PC-9 (cell line): ENCODE measurements around the gene RANGAP1. TPM values are rescaled to one million over a fixed set of nuclear protein-coding genes. Genes with fewer than 3 reads are reported as not detected.

ENCODE experiments used
- BruUV-seq: library from RNA; stranded (reverse); fragments of 400-500 nt; replicated peaks from 2 replicates; lab custom pipeline; 2021; lab: Mats Ljungman, UMichigan
- CTCF ChIA-PET: fragments of 300-600 bp; sonication (Branson Sonifier 250); formaldehyde crosslinking; loops from one replicate; lab custom pipeline; 2022; ENCODE audit warnings: antibody characterized with exemption; lab: Charles Lee
- POLR2A ChIA-PET: fragments of 300-600 bp; sonication (Branson Sonifier 250); formaldehyde crosslinking; loops from one replicate; lab custom pipeline; 2022; ENCODE audit warnings: antibody characterized with exemption; ENCODE audit not compliant: unreplicated experiment; lab: Charles Lee
- DNase-seq, 2 experiments: peaks; one replicate each; pipeline versions ENCODE4 v3.0.0 to v3.0.0-alpha.2; 2015 to 2022; ENCODE audit warnings: mixed read lengths in 1 of 2
- H2AFZ ChIP-seq: fragments of 200-600 bp; sonication (generic); 2 replicates; pipeline ENCODE4 v1.8.1; 2017; ENCODE audit warnings: antibody characterized with exemption
- H3F3A ChIP-seq: fragments of 200-600 bp; sonication (generic); 2 replicates; pipeline ENCODE4 v1.8.1; 2017; ENCODE audit warnings: antibody characterized with exemption, mild to moderate bottlenecking, low read depth; ENCODE audit not compliant: insufficient read depth
- H3K27ac ChIP-seq: fragments of 200-600 bp; sonication (generic); 2 replicates; pipeline ENCODE4 v1.6.1; 2016; ENCODE audit warnings: mixed run types
- H3K27me3 ChIP-seq: fragments of 200-600 bp; sonication (generic); 2 replicates; pipeline ENCODE4 v1.6.1; 2016; ENCODE audit warnings: low read depth, mixed run types; ENCODE audit not compliant: insufficient read depth
- H3K36me3 ChIP-seq: fragments of 200-600 bp; sonication (generic); 2 replicates; pipeline ENCODE4 v1.6.1; 2016; ENCODE audit warnings: low read depth, mixed run types
- H3K4me1 ChIP-seq: fragments of 200-600 bp; sonication (generic); replicated peaks from 2 replicates; pipeline ENCODE4 v1.6.1; 2016; ENCODE audit warnings: mixed run types; ENCODE audit not compliant: insufficient read depth
- H3K4me2 ChIP-seq: fragments of 200-600 bp; sonication (generic); 2 replicates; pipeline ENCODE4 v1.6.1; 2017; ENCODE audit warnings: mixed run types
- H3K4me3 ChIP-seq: fragments of 200-600 bp; sonication (generic); 2 replicates; pipeline ENCODE4 v1.6.1; 2016; ENCODE audit warnings: mixed run types
- H3K79me2 ChIP-seq: fragments of 200-600 bp; sonication (generic); 2 replicates; pipeline ENCODE4 v1.6.1; 2017; ENCODE audit warnings: low read depth, mixed run types
- H3K9me2 ChIP-seq: fragments of 200-600 bp; sonication (generic); 2 replicates; pipeline ENCODE4 v1.8.1; 2017; ENCODE audit warnings: mild to moderate bottlenecking; ENCODE audit not compliant: insufficient read depth
- H3K9me3 ChIP-seq: fragments of 200-600 bp; sonication (generic); 2 replicates; pipeline ENCODE4 v1.8.1; 2016; ENCODE audit warnings: low read depth; ENCODE audit not compliant: insufficient read depth
- H4K20me1 ChIP-seq: fragments of 200-600 bp; sonication (generic); 2 replicates; pipeline ENCODE4 v1.8.1; 2017; ENCODE audit not compliant: insufficient read depth
- CTCF ChIP-seq: fragments of 200-600 bp; sonication (generic); conservative IDR thresholded peaks from 2 replicates; pipeline ENCODE4 v1.6.1; 2017; ENCODE audit warnings: mixed run types, antibody characterized with exemption, mild to moderate bottlenecking, moderate library complexity
- EZH2 ChIP-seq: fragments of 200-600 bp; sonication (generic); IDR thresholded peaks from 2 replicates; pipeline ENCODE4 v1.8.0; 2017; ENCODE audit warnings: antibody characterized with exemption, low read depth
- intact Hi-C: fragments of 100-400 bp; cut with micrococcal nuclease; formaldehyde crosslinking; loops from one replicate; pipeline ENCODE4 v1.10.0; 2022; ENCODE audit not compliant: unreplicated experiment
- total RNA-seq: library from RNA; stranded (reverse); gene quantifications from 2 replicates; pipeline ENCODE4 v1.2.3, GENCODE V29; 2021

The RANGAP1 gene
- total RNA-seq, 1 experiment from 2014 or later = 142 TPM

- H3K4me3 ChIP-seq = no peak overlapping the region
- ChIA-PET POLR2A (no interaction called here), CTCF (no interaction called here)
- TF ChIP-seq EZH2 = no peak
- TF ChIP-seq CTCF = no peak
- 0 out of 2 replicates have a peak, but pooled peaks cover 7% of the 10 kb centered on the region for H3K79me2 ChIP-seq
- no peak overlapping the region for H3K27ac ChIP-seq
- H4K20me1 ChIP-seq = peaks cover 14% of the 10 kb centered on the region
- no peaks in the 10 kb centered on the region for H3K9me2 ChIP-seq
- BruUV-seq = no TSS peak
- DNase-seq = no peak
- peaks cover 20% of the 10 kb centered on the region; the same call in 1 of the 2 replicates for H3F3A ChIP-seq
- H3K36me3 ChIP-seq = peaks cover 58% of the 10 kb centered on the region
- no peak overlapping the region for H3K4me2 ChIP-seq
- no peak overlapping the region for H2AFZ ChIP-seq
- H3K9me3 ChIP-seq = no peaks in the 10 kb centered on the region
- H3K4me1 ChIP-seq = peaks cover 15% of the 10 kb centered on the region
- intact Hi-C loops = no loop called here
- H3K27me3 ChIP-seq = no peaks in the 10 kb centered on the region
These were observed 33.6 kb downstream of the RANGAP1 start for GRCh38 chr22:41252365-41252764.

DNA sequence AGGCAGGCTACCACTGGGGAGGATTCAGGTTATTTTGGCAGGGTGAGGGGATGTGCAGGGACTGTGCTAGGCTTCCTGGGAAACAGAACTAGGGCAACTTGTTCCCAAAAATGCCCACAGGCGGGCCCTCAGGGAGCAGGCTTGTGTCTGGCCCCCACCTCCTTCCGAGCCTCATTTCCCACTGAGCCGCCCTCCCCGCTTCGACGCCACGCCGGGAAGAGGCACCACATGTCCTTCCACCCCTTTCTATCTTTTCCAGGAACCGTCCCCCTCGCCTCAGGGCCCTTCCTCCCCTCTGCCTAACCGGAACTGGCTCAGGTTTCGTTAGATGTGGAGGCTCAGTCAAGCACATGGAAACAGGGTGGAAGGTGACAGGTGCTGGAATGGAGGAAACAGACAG is 35.9 kb downstream of the RANGAP1 start:
- no peak for DNase-seq
- H3K4me2 ChIP-seq = no peak overlapping the region
- peaks cover 13% of the 10 kb centered on the region for H4K20me1 ChIP-seq
- no peak overlapping the region for H2AFZ ChIP-seq
- H3F3A ChIP-seq = peaks cover 31% of the 10 kb centered on the region
- TF ChIP-seq CTCF (no peak), EZH2 (no peak)
- no peaks in the 10 kb centered on the region for H3K27me3 ChIP-seq
- no TSS peak for BruUV-seq
- H3K9me2 ChIP-seq = no peaks in the 10 kb centered on the region
- H3K4me3 ChIP-seq = no peak overlapping the region
- H3K79me2 ChIP-seq = no peaks in the 10 kb centered on the region
- intact Hi-C loops = no loop called here
- no peaks in the 10 kb centered on the region for H3K9me3 ChIP-seq
- H3K36me3 ChIP-seq = peaks cover 48% of the 10 kb centered on the region
- CTCF ChIA-PET = no interaction called here
- no peak overlapping the region for H3K27ac ChIP-seq
- POLR2A ChIA-PET = no interaction called here
- no peaks in the 10 kb centered on the region for H3K4me1 ChIP-seq

- Histone ChIP-seq H3K27ac (no peak overlapping the region), H3K4me3 (no peak overlapping the region), H3K27me3 (no peaks in the 10 kb centered on the region), H3K79me2 (no peaks in the 10 kb centered on the region), H3F3A (peaks cover 37% of the 10 kb centered on the region), H3K4me2 (no peak overlapping the region), H3K4me1 (no peaks in the 10 kb centered on the region), H3K9me2 (no peaks in the 10 kb centered on the region), H4K20me1 (peaks cover 13% of the 10 kb centered on the region), H3K9me3 (no peaks in the 10 kb centered on the region), H3K36me3 (peaks cover 48% of the 10 kb centered on the region), H2AFZ (no peak overlapping the region)
- no peak for DNase-seq
- no TSS peak for BruUV-seq
- CTCF ChIA-PET = no interaction called here
- TF ChIP-seq EZH2 (no peak), CTCF (no peak)
- intact Hi-C loops = no loop called here
- POLR2A ChIA-PET = no interaction called here
These were observed 36.5 kb downstream of the RANGAP1 start for GRCh38 chr22:41249442-41249841.
